Thoracic aorta (tissue), 2 donors: ENCODE results near the gene SMARCAL1. TPM values are rescaled to one million over a fixed set of nuclear protein-coding genes. Genes with fewer than 3 reads are reported as not detected.

Experiments used
- ATAC-seq: fragments of 150-250 bp; one replicate; pipeline ENCODE4 v1.8.0; 2017; ENCODE audit warnings: low read depth; ENCODE audit not compliant: insufficient number of reproducible peaks, low FRiP score
- DNase-seq: peaks from one replicate; pipeline ENCODE4 v3.0.0-alpha.2; 2020; ENCODE audit warnings: low spot score
- H3K27ac ChIP-seq, 2 donors: fragments of 200-600 bp; sonication (generic); 1 replicate in 1 of 2; 2 replicates in 1 of 2; pipeline ENCODE4 v1.5.1; 2016; ENCODE audit warnings: mild to moderate bottlenecking in 2 of 2, moderate library complexity in 2 of 2
- H3K27me3 ChIP-seq: fragments of 200-600 bp; sonication (generic); replicated peaks from 2 replicates; pipeline ENCODE4 v1.6.0; 2016; ENCODE audit warnings: mild to moderate bottlenecking; ENCODE audit not compliant: insufficient read depth
- H3K36me3 ChIP-seq: fragments of 200-600 bp; sonication (generic); one replicate; pipeline ENCODE4 v1.5.1; 2016
- H3K4me1 ChIP-seq, 2 donors: fragments of 200-600 bp; sonication (generic); 1 replicate in 1 of 2; 2 replicates in 1 of 2; pipeline versions ENCODE4 v1.5.1 to v1.6.0; 2016; ENCODE audit warnings: low read depth in 2 of 2, mild to moderate bottlenecking in 1 of 2; ENCODE audit not compliant: control insufficient read depth in 1 of 2
- H3K4me3 ChIP-seq: fragments of 200-600 bp; sonication (generic); 2 replicates; pipeline ENCODE4 v1.5.1; 2016; ENCODE audit warnings: mild to moderate bottlenecking
- H3K9me3 ChIP-seq: fragments of 200-600 bp; sonication (generic); 2 replicates; pipeline ENCODE4 v1.5.1; 2016
- CTCF ChIP-seq: fragments of 200-600 bp; sonication (generic); IDR thresholded peaks from one replicate; pipeline ENCODE4 v1.5.1; 2019; ENCODE audit warnings: antibody characterized with exemption
- total RNA-seq, 2 donors: library from RNA; depleted of rRNA; stranded (reverse); fragments of >200 nt; gene quantifications; one replicate each; pipeline versions ENCODE4 v1.1.0 to v1.2.3, GENCODE V29; 2016

The SMARCAL1 gene
- total RNA-seq = 10 to 100 TPM; 22.1 to 28.4 TPM

DNA sequence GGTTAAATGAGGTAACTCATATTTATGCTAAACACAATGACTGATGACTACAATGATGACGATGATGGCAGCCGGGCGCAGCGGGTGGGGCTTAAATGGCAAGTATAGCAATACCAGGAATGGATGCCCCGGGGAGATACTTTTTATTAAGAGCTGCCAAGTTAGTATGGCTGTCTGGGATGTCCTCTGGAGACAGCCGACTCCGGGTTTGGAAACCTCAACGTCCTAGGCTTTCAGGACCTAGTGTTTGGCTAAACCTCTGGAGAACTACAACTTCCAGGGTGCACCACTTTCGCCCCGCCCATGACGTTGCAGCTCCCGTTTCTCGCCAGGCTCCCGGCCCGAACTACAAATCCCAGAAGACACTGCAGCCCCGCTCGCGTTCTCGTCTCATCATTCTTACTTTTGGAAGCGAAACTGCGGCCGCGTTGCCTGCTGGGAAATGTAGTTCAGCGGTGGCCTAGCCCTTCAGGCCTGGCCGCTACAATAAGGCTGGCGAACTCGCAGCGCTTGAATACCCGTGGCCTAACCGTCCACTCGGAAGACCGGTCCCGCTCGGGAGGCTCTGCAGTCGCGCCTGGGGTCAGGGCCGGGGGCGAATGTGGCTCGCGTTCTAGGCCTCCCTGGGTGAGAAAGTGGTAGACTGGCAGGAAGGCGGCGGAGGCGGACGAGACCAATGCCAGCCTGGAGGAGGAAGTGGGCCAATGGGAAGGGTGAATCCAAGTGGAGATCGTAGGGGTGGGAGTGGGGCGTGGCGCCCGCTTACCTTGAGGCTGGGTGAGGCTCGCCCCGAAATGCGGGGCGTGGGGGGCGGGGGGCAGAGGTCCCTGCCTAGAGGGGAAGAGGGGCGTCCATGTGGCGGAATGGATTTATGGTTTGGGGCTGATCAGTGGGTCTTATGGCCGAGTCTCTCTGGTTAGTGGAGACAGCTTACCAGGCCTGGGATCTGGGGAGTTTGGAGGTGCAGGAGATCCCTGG is at the start of gene SMARCAL1:
Gene SMARCAL1 (plus strand): TSS at position 463 of the 978 bp plus-strand sequence. CDS start 2,221 bp downstream, outside the sequence.
- no peak for TF ChIP-seq CTCF

DNA sequence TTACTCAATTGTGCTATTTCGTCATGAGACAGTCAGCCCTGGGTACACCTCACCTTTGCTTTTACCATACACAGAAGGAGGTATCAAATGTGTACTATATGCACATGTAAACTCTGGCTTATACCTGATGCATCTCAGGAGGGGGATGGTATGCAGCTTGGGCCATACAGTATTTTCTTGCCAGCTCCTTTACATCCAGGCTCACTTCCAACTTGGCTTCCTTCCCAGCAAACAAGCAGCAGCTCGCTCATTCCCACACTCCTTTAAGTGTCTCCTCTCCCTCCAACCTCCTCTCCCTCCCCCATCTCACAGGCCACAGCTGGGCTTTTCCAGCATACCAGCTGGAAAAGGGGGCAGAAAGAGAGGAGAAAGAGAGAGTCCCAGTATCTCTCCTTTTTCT is 49.6 kb upstream of the SMARCAL1 start:
- H3K4me1 ChIP-seq = no peaks in the 10 kb centered on the region
- TF ChIP-seq CTCF = no peak
- DNase-seq (no peak), ATAC-seq (no peak)
- no peaks in the 10 kb centered on the region for H3K27me3 ChIP-seq
- H3K36me3 ChIP-seq = no peaks in the 10 kb centered on the region
- H3K4me3 ChIP-seq = no peak overlapping the region
- no peaks in the 10 kb centered on the region for H3K9me3 ChIP-seq
- no peak overlapping the region for H3K27ac ChIP-seq

More for the DNA sequence above, at the start of gene SMARCAL1:
- H3K36me3 ChIP-seq = peaks cover 2% of the 10 kb centered on the region
- H3K4me3 ChIP-seq = peak within 1 kb of the TSS; percentile 79
- H3K27me3 ChIP-seq = no peaks in the 10 kb centered on the region
- ATAC-seq = peak; percentile 95
- peak within 1 kb of the TSS; percentile 80 to 96 for H3K27ac ChIP-seq
- H3K9me3 ChIP-seq = no peaks in the 10 kb centered on the region
- H3K4me1 ChIP-seq = peaks cover 0 to 18% of the 10 kb centered on the region in 2 donors
- peak; percentile 98 for DNase-seq

GRCh38 chr2:216363221-216363620 is 49.1 kb upstream of the SMARCAL1 start:
- no peaks in the 10 kb centered on the region for H3K9me3 ChIP-seq
- H3K4me1 ChIP-seq = no peaks in the 10 kb centered on the region
- DNase-seq = no peak
- no peaks in the 10 kb centered on the region for H3K36me3 ChIP-seq
- no peak overlapping the region for H3K27ac ChIP-seq
- ATAC-seq = no peak
- TF ChIP-seq CTCF = no peak
- H3K4me3 ChIP-seq = no peak overlapping the region
- no peaks in the 10 kb centered on the region for H3K27me3 ChIP-seq

- H3K27me3 ChIP-seq = no peaks in the 10 kb centered on the region
- no peaks in the 10 kb centered on the region for H3K36me3 ChIP-seq
- no peaks in the 10 kb centered on the region for H3K9me3 ChIP-seq
- H3K27ac ChIP-seq = no peak overlapping the region
- DNase-seq (no peak), ATAC-seq (no peak)
- H3K4me3 ChIP-seq = no peak overlapping the region
- H3K4me1 ChIP-seq = no peaks in the 10 kb centered on the region
- TF ChIP-seq CTCF = no peak
Measured at GRCh38 chr2:216365518-216365917, 46.8 kb upstream of the SMARCAL1 start.

GRCh38 chr2:216366777-216367471 is 45.4 kb upstream of the SMARCAL1 start:
- H3K27me3 ChIP-seq = no peaks in the 10 kb centered on the region

More at GRCh38 chr2:216366777-216367471, 45.4 kb upstream of the SMARCAL1 start:
- no peak for TF ChIP-seq CTCF
- no peaks in the 10 kb centered on the region for H3K36me3 ChIP-seq
- H3K4me3 ChIP-seq = no peak overlapping the region
- no peak overlapping the region for H3K27ac ChIP-seq
- DNase-seq = no peak
- peaks cover 8 to 9% of the 10 kb centered on the region in 2 donors for H3K4me1 ChIP-seq
- ATAC-seq = no peak
- H3K9me3 ChIP-seq = no peaks in the 10 kb centered on the region
